Measurements from ENCODE around the gene PACSIN2. TPM values are rescaled to one million over a fixed set of nuclear protein-coding genes. Genes with fewer than 3 reads are reported as not detected.

Gene PACSIN2
- total RNA-seq, 1 experiment from 2014 or later = 70.5 TPM

DNA sequence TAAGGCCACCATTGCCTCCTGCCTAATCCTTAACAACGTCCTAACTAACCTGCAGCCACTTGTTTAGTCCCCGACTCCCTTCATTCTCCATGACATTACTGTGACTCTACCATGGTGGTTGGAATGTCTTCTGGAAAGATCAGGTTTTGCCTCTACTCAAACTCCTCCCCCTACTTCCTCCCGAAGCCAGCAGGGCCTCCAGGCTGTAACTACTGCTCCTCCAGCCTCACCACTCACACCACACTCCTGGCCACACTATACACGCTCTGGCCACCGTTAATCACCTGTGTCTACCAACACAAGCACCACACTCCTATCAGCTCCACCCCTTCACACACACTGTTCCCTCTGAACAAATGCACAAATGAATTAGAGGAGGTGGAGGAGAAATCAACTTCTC is 69.2 kb downstream of the PACSIN2 start:
- TF ChIP-seq MXD4 (CRISPR knock-in tag; IDR thresholded peaks at IDR 0.05; ENCODE audit: borderline replicate concordance) (no peak), TEAD4 (CRISPR knock-in tag; IDR thresholded peaks at IDR 0.05) (no peak), SMAD3 (CRISPR knock-in tag; IDR thresholded peaks at IDR 0.05; ENCODE audit: borderline replicate concordance) (no peak), ZNF232 (CRISPR knock-in tag; IDR thresholded peaks at IDR 0.05) (no peak), NR2C2 (CRISPR knock-in tag; IDR thresholded peaks at IDR 0.05) (no peak), NFE2L1 (CRISPR knock-in tag; IDR thresholded peaks at IDR 0.05) (no peak), ATF2 (CRISPR knock-in tag; IDR thresholded peaks at IDR 0.05; ENCODE audit: borderline replicate concordance, low read depth) (no peak), GABPB1 (CRISPR knock-in tag; IDR thresholded peaks at IDR 0.05) (no peak), JAZF1 (CRISPR knock-in tag; IDR thresholded peaks at IDR 0.05) (no peak), EMX1 (CRISPR knock-in tag; IDR thresholded peaks at IDR 0.05) (no peak), ZNF219 (CRISPR knock-in tag; IDR thresholded peaks at IDR 0.05; ENCODE audit: borderline replicate concordance) (no peak), SOX15 (CRISPR knock-in tag; IDR thresholded peaks at IDR 0.05) (no peak), ELF4 (CRISPR knock-in tag; IDR thresholded peaks at IDR 0.05; ENCODE audit: low read depth) (no peak), IRF2 (CRISPR knock-in tag; IDR thresholded peaks at IDR 0.05; ENCODE audit: borderline replicate concordance, low read depth) (no peak), ESRRA (CRISPR knock-in tag; IDR thresholded peaks at IDR 0.05; ENCODE audit: borderline replicate concordance) (no peak), NFYB (CRISPR knock-in tag; conservative IDR thresholded peaks at IDR 0.05; ENCODE audit: low read depth) (no peak), ZNF263 (CRISPR knock-in tag; IDR thresholded peaks at IDR 0.05; ENCODE audit: low read depth) (no peak), GTF2I (CRISPR knock-in tag; conservative IDR thresholded peaks at IDR 0.05) (no peak), FOXJ3 (CRISPR knock-in tag; IDR thresholded peaks at IDR 0.05; ENCODE audit: borderline replicate concordance) (no peak)
- TF ChIP-seq, protein P1, sequence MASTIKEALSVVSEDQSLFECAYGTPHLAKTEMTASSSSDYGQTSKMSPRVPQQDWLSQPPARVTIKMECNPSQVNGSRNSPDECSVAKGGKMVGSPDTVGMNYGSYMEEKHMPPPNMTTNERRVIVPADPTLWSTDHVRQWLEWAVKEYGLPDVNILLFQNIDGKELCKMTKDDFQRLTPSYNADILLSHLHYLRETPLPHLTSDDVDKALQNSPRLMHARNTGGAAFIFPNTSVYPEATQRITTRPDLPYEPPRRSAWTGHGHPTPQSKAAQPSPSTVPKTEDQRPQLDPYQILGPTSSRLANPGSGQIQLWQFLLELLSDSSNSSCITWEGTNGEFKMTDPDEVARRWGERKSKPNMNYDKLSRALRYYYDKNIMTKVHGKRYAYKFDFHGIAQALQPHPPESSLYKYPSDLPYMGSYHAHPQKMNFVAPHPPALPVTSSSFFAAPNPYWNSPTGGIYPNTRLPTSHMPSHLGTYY (CRISPR knock-in tag; IDR thresholded peaks at IDR 0.05) = no peak
- no peaks in the 10 kb centered on the region for H3K27me3 Mint-ChIP-seq (ENCODE audit: low read depth)
- no peak for DNase-seq (ENCODE audit: low spot score)
- no peaks in the 10 kb centered on the region for H3K9me3 Mint-ChIP-seq
- no peak overlapping the region for H3K4me3 Mint-ChIP-seq
- no peaks in the 10 kb centered on the region for H3K36me3 Mint-ChIP-seq
- ATAC-seq = peak; percentile 71
- ChIA-PET CTCF (interaction anchor here (0.6 to 1.2 kb wide), 2 partner anchors 46 to 71 kb away, joined by 3 read pairs; no protein-coding TSS in a partner anchor), POLR2A (no interaction called here)
- peak overlapping the region; percentile 47 for H3K27ac Mint-ChIP-seq
- peaks cover 49% of the 10 kb centered on the region for H3K4me1 Mint-ChIP-seq

GRCh38 chr22:42945027-42945426 is 69.9 kb downstream of the PACSIN2 start:
- DNase-seq (ENCODE audit: low spot score) = no peak
- Mint-ChIP-seq H3K36me3 (no peaks in the 10 kb centered on the region), H3K4me1 (peaks cover 53% of the 10 kb centered on the region), H3K27me3 (ENCODE audit: low read depth) (no peaks in the 10 kb centered on the region), H3K4me3 (no peak overlapping the region), H3K9me3 (no peaks in the 10 kb centered on the region), H3K27ac (peak overlapping the region; percentile 47; the same call in 1 of the 2 replicates)
- no peak for TF ChIP-seq NR2C2 (CRISPR knock-in tag; IDR thresholded peaks at IDR 0.05)
- no peak for TF ChIP-seq RORB (CRISPR knock-in tag; IDR thresholded peaks at IDR 0.05)
- TF ChIP-seq NR1H2 (CRISPR knock-in tag; IDR thresholded peaks at IDR 0.05) = no peak
- no peak for TF ChIP-seq ESRRA (CRISPR knock-in tag; IDR thresholded peaks at IDR 0.05; ENCODE audit: borderline replicate concordance)
- TF ChIP-seq, protein P2, sequence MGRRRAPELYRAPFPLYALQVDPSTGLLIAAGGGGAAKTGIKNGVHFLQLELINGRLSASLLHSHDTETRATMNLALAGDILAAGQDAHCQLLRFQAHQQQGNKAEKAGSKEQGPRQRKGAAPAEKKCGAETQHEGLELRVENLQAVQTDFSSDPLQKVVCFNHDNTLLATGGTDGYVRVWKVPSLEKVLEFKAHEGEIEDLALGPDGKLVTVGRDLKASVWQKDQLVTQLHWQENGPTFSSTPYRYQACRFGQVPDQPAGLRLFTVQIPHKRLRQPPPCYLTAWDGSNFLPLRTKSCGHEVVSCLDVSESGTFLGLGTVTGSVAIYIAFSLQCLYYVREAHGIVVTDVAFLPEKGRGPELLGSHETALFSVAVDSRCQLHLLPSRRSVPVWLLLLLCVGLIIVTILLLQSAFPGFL (CRISPR knock-in tag; IDR thresholded peaks at IDR 0.05; ENCODE audit: borderline replicate concordance) = no peak
- TF ChIP-seq NFYB (CRISPR knock-in tag; conservative IDR thresholded peaks at IDR 0.05; ENCODE audit: low read depth) = no peak
- POLR2A ChIA-PET = no interaction called here
- CTCF ChIA-PET = interaction anchor here (1.2 kb wide), 1 partner anchor 46 kb away, joined by 3 read pairs; no protein-coding TSS in a partner anchor
- ATAC-seq = no peak
